ENCODE measurements around the gene THSD7A.

THSD7A gene

DNA sequence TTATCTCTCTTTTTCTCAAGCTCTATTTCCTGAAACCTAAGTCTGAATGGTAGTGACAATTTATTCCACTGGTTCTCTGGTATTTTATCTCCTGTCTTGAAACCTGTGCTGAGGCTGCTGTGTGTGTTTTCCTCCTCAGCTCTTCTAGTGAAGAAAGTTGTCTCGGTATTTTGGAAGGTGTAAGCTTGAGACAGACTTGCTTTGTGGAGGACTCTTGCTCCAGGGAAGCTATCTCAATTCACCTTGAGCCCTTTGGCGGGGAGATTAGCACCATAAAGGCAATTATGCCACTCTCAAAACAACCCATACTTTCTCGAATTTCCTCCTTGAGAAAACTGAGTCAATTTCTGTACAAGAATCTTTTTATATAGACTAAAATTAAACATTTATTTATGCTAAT, 141.6 kb downstream of the THSD7A start:
- H3K27me3 ChIP-seq (replicated peaks; ENCODE audit: control insufficient read depth, insufficient read depth, low read length): no peaks in the 10 kb centered on the region
- H3K4me3 ChIP-seq (replicated peaks; ENCODE audit: low read depth, low read length): no peak overlapping the region
- DNase-seq (ENCODE audit: extremely low read depth, insufficient read length): no peak
- no peaks in the 10 kb centered on the region for H3K36me3 ChIP-seq (ENCODE audit: control insufficient read depth, insufficient read depth, low read length)
- TF ChIP-seq, protein P1, sequence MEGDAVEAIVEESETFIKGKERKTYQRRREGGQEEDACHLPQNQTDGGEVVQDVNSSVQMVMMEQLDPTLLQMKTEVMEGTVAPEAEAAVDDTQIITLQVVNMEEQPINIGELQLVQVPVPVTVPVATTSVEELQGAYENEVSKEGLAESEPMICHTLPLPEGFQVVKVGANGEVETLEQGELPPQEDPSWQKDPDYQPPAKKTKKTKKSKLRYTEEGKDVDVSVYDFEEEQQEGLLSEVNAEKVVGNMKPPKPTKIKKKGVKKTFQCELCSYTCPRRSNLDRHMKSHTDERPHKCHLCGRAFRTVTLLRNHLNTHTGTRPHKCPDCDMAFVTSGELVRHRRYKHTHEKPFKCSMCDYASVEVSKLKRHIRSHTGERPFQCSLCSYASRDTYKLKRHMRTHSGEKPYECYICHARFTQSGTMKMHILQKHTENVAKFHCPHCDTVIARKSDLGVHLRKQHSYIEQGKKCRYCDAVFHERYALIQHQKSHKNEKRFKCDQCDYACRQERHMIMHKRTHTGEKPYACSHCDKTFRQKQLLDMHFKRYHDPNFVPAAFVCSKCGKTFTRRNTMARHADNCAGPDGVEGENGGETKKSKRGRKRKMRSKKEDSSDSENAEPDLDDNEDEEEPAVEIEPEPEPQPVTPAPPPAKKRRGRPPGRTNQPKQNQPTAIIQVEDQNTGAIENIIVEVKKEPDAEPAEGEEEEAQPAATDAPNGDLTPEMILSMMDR (IDR thresholded peaks at IDR 0.05; ENCODE audit: insufficient read depth, low read length, poor library complexity, severe bottlenecking): no peak

DNA sequence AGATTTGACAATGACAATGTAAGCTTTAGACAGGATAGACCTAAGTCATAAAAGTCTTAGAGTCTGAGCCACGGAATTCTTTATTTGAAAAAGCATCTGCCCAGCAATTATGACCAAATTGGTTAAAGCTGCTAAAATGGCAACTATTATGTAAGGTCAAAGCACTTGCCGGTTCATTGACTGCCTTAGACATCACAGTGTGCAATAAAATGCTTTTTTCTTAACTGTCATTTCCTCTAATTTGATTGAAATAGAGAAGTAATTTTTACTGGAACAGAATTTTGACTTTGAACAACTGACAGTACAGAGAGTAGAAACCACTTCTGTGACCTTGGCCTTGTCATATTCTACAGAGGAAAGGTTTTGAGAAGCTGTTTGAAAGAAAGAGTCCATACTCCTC, 142.9 kb downstream of the THSD7A start:
- DNase-seq (ENCODE audit: extremely low read depth, insufficient read length): no peak
- no peak overlapping the region for H3K4me3 ChIP-seq (replicated peaks; ENCODE audit: low read depth, low read length)
- TF ChIP-seq, protein P1 (IDR thresholded peaks at IDR 0.05; ENCODE audit: insufficient read depth, low read length, poor library complexity, severe bottlenecking): no peak
- H3K27me3 ChIP-seq (replicated peaks; ENCODE audit: control insufficient read depth, insufficient read depth, low read length): no peaks in the 10 kb centered on the region
- H3K36me3 ChIP-seq (ENCODE audit: control insufficient read depth, insufficient read depth, low read length): no peaks in the 10 kb centered on the region

DNA sequence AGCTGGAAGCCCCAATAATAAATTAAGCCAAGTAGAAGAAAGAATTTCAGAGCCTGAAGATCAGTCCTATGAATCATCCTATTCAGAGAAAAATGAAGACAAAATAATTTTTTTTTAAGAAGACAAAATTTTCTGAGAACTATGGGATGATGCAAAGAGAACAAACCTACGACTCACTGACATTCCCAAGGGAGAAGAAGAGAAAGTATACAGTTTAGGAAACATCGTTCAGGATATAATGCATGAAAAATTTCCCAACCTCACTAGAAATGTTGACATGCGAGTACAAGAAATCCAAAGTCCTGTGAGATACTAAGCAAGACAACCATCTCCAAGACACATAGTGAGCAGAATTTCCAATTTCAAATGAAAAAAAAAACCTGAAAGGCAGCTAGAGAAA, 150.5 kb downstream of the THSD7A start:
- no peaks in the 10 kb centered on the region for H3K36me3 ChIP-seq (ENCODE audit: control insufficient read depth, insufficient read depth, low read length)
- DNase-seq (ENCODE audit: extremely low read depth, insufficient read length): no peak
- H3K4me3 ChIP-seq (replicated peaks; ENCODE audit: low read depth, low read length): no peak overlapping the region
- H3K27me3 ChIP-seq (replicated peaks; ENCODE audit: control insufficient read depth, insufficient read depth, low read length): no peaks in the 10 kb centered on the region
- TF ChIP-seq, protein P1 (IDR thresholded peaks at IDR 0.05; ENCODE audit: insufficient read depth, low read length, poor library complexity, severe bottlenecking): no peak

DNA sequence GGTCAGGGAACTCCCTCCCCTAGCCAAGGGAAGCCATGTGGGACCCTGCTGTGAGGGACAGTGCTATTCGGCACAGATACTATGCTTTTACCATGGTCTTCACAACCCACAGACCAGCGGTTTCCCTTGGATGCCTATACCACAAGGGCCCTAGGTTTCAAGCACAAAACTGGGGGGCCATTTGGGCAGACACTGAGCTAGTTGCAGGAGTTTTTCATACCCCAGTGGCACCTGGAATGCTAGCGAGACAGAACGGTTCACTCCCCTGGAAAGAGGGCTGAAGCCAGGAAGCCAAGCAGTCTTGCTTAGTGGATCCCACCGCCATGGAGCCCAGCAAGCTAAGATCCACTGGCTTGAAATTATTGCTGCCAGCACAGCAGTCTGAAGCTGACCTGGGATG, 156.8 kb downstream of the THSD7A start:
- Histone ChIP-seq H3K27me3 (replicated peaks; ENCODE audit: control insufficient read depth, insufficient read depth, low read length) (no peaks in the 10 kb centered on the region), H3K4me3 (replicated peaks; ENCODE audit: low read depth, low read length) (no peak overlapping the region), H3K36me3 (ENCODE audit: control insufficient read depth, insufficient read depth, low read length) (no peaks in the 10 kb centered on the region)
- DNase-seq (ENCODE audit: extremely low read depth, insufficient read length): no peak
- TF ChIP-seq, protein P1 (IDR thresholded peaks at IDR 0.05; ENCODE audit: insufficient read depth, low read length, poor library complexity, severe bottlenecking): no peak

DNA sequence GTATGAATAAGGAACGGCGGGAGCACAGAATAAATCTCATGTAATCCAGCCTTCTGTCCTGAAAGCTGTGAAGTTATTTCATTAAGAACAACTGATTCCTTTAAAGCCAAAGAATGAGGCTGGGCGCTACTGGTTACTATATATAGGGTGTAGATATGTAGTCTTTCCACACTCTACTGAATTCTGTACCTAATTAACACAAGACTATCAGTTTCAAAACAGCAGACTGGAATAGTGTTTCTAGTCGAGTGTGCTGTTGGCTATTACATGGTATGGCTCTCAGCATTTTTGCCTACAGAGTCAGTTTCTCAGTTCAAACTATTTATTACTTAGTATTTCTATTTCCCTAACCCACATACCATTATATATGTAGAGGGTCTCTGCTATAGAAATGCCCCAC, 163.3 kb downstream of the THSD7A start:
- Histone ChIP-seq H3K4me3 (replicated peaks; ENCODE audit: low read depth, low read length) (no peak overlapping the region), H3K36me3 (ENCODE audit: control insufficient read depth, insufficient read depth, low read length) (no peaks in the 10 kb centered on the region), H3K27me3 (replicated peaks; ENCODE audit: control insufficient read depth, insufficient read depth, low read length) (no peaks in the 10 kb centered on the region)
- peak; percentile 9 for DNase-seq (ENCODE audit: extremely low read depth, insufficient read length)
- TF ChIP-seq, protein P1 (IDR thresholded peaks at IDR 0.05; ENCODE audit: insufficient read depth, low read length, poor library complexity, severe bottlenecking): no peak

DNA sequence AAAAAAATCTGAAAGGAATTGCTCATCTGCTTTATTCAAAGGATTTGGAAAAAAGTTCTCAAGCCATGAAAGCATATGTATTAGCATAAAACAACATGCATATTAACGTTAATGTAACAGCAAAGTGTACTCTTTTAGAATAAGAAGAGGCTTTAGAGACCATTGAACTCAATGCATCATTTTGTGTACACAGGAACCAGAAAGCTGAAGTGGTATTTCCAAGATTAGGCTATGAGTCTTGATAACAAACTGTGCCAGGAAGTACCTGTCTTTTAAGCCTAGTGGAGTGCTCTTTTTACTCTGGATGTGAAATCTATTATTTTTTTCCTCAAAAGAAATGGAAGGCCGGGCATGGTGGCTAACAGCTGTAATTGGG, 164.2 kb downstream of the THSD7A start:
- H3K27me3 ChIP-seq (replicated peaks; ENCODE audit: control insufficient read depth, insufficient read depth, low read length): no peaks in the 10 kb centered on the region
- TF ChIP-seq, protein P1 (IDR thresholded peaks at IDR 0.05; ENCODE audit: insufficient read depth, low read length, poor library complexity, severe bottlenecking): no peak
- no peak for DNase-seq (ENCODE audit: extremely low read depth, insufficient read length)
- no peaks in the 10 kb centered on the region for H3K36me3 ChIP-seq (ENCODE audit: control insufficient read depth, insufficient read depth, low read length)
- no peak overlapping the region for H3K4me3 ChIP-seq (replicated peaks; ENCODE audit: low read depth, low read length)

Measured in GM06990 (cell line).